ENCODE results near the gene SNX24.
"Not testable (repeated sequence)": the region's sequence is repeated elsewhere in the genome, so short reads cannot be mapped to it uniquely, and the experiment has no call there.

The SNX24 gene

DNA sequence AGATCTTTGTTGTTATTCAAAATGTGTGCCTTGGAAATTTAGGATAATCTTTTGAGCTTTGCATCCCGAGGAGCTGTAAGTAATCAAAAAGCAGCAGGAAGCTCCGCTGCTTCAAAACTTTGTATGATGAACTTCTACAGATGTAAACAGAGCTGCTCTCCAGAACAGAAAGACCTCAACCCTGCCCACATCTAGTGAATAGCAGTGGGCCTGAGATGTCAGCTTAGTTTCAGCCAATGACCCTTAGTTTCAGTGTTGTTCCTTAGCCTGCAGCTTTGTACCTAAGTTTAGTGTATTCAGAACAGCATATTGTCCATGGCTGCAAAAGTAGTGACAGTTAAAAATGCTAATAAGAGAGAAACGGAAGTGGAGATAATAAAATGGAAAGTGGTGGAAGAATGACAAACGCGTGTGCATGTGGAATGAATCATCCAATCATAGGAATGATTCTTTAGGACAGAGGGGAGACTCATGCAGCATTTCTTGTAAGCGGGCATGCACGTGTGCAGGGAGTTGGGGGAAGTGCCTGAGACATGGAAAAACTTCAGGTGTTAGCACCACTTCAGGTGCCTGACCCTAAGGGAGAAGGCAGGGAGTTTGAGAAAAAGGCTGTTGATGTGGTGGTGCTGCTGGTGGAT lies 24.9 kb downstream of the SNX24 start:
- H3K4me3 ChIP-seq (ENCODE audit: low read depth, low read length), result no peak overlapping the region

DNA sequence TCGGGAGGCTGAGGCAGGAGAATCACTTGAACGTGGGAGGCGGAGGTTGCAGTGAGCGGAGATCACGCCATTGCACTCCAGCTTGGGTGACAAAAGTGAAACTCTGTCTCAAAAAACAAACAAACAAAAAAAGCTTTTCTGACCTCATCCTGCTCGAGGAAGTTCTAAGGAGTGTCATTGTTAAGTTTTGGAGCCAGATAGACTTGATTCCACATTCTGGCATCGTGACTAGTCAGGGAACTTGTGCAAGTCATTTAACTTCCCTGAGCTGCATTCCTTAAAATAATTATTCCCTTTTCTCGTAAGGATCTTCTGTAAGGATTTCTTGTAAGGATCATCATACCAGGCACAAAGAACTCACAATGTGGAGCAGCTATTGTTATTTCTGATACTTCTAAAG lies 26.2 kb downstream of the SNX24 start:
- H3K4me3 ChIP-seq (ENCODE audit: low read depth, low read length), result no peak overlapping the region

DNA sequence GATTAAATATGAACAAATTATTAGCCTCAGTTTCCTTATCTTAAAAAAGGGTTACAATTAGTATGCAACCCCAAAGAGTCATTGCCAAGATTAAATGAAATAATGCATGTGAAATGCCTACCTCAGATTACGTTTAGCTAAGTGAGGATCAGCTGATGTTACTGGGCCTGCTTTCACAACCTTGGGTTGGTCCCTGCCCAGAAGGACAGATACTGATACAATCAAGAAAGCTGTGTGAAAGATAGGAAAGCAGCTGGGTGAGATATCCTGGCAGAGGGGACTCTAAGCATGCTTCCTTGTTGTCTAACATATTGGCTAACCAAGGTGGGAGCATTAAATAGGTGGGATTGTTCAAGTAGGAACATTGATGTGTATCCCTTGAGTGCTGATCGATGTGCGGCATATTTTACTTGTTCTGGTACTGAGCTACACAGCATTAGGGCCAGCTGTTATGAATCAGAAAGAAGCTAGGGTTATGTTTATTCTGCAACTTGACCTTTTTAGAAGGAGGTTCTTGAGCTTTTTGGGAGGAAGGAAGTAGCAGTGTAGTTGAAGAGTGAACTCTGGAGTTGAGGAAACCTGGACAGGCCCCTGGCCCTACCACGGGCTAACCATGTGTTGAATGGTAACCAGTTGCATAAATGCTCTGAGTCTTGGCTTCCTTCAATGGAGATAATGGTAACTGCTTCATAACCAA lies 28.9 kb downstream of the SNX24 start:
- H3K4me3 ChIP-seq (ENCODE audit: low read depth, low read length), result no peak overlapping the region

- H3K4me3 ChIP-seq (ENCODE audit: low read depth, low read length), result no peak overlapping the region
These were observed 32.1 kb downstream of the SNX24 start for GRCh38 chr5:122877518-122877917.

DNA sequence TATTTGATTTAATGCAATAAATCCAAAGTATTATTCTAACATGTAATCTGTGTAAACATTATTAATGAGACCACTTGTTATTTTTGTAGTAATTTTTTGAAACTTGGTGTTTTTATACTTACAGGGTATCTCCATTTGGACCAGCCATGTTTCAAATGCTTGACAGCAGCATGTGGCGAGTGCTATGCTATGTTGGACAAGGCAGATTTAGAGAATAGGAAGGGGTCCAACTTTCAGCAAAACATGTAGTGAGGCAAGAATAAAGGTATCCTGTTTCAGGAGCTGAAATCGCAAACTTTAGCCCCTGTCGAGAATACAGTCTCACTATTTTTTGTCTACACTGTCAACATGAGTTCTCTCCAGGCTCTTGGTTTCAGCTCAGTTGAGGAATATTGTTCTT lies 33.7 kb downstream of the SNX24 start:
- H3K4me3 ChIP-seq (ENCODE audit: low read depth, low read length), result no peak overlapping the region

DNA sequence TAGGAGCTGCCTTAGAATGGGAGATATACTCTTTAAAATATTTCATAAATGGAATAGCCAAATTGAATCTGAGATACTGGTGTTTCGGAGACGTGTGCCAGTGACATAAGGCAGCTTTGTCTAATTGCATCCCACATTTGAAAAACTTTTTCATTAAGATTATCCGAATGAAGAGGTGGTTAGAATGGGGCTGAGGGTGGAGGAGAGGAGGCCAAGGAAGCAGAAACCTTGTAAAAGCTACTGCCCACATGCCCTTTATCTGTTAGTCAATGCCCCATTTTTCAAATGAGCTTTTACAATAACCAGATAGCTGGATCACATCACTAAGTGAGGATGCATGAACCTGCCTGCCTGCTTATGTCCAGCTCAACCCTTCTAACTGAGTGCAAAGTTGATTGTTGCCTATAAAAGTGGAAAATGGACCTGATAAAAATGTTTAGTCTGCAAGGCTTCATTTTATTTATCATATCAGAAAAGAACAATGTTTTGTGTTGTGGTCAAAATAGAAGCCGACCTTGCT lies 34.8 kb downstream of the SNX24 start:
- no peak overlapping the region for H3K4me3 ChIP-seq (ENCODE audit: low read depth, low read length)

- H3K4me3 ChIP-seq (ENCODE audit: low read depth, low read length), result no peak overlapping the region
These were observed 35.3 kb downstream of the SNX24 start for GRCh38 chr5:122880749-122881148.

DNA sequence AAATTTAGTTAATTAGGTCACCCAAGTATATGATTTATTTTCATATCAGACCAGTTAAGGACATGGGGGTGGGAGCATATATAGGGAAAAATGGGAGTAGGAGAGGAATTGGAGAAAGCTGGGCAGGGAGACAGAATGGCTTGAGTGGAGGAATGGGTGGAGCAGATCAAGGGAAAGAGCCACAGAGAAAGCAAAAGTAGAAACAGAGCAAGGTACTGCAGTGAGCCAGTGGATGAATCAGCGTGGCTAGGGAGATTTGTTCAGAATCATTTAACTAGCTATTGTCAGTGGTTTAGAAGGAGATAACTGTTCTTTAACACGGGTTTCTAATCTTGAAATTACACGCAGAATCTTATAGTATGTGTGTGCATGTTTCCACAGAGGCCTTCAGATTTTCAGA lies 37.4 kb downstream of the SNX24 start:
- H3K4me3 ChIP-seq (ENCODE audit: low read depth, low read length), result no peak overlapping the region

DNA sequence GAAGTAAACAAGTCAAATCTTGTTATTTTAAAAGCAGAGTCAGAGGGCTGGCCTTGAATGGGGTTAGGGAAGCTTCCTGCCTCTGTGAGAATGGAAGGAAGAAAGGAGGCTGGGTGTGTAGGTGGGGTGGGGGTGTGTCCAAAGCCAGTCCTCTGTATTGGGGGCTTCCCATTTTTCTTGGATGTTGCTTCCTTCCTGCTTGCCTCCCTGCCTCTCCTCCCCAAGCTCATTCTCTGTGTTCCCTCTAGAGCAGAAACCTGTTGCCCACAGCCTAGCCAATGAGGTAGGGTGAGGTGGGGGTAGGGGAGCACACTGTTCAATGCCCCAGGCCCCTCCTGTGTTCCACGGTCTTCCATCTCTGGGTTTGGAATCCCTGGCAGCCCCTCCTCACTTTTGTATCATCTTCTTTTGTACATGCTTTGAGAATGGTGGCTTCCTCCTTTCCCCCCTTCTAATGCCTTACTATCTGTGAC lies 39.7 kb downstream of the SNX24 start:
- no peak overlapping the region for H3K4me3 ChIP-seq (ENCODE audit: low read depth, low read length)

GRCh38 chr5:122885891-122886290 lies 40.5 kb downstream of the SNX24 start:
- H3K4me3 ChIP-seq (ENCODE audit: low read depth, low read length), result no peak overlapping the region

GRCh38 chr5:122895141-122895540 lies 49.7 kb downstream of the SNX24 start:
- no peak overlapping the region for H3K4me3 ChIP-seq (ENCODE audit: low read depth, low read length)

DNA sequence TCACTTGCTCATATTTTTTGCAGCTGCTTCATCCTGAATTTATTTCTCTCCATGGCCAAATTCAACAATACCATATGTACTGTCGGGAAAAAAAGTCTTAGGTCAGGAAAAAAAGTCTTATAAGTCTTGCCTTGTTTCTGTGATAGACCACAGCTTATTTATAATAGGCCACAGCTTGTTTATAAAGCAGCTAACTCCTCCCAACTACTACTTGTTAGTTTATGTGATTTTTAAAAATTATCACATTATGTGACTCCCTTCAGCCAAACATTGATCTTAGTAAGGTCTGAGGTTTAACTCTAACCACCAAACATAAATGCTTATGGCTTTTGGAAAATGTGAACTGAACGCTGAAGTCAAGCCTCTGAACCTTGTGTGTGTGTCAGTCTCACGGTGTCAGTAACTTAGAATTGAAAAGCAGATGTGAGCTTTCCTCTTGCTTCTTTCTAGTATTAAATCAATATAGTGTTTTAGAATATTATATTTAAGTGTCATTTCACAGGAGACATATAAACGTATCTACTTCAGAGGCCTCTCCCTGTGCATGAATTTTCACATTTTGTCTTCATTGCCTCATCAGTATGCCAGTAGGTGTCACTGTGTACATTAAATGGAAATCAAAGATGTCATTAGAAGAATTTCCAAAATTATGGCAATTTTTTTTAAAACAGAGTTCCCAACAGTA lies 51.3 kb downstream of the SNX24 start:
- no peak overlapping the region for H3K4me3 ChIP-seq (ENCODE audit: low read depth, low read length)

DNA sequence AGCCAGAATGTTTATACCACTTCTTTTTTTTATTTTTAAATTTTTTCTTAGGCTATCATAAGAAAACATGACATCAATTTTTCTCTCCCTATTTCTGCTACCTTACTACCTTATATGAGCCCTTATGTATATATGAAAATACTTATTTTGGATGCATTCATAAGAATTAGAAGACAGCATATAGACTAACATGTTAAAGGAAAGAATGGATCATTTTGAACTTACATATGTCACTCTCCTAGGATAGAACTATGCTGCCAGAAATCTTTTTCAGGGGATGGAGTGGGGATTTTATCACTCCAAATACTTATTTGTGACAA lies 51.8 kb downstream of the SNX24 start:
- H3K4me3 ChIP-seq (ENCODE audit: low read depth, low read length), result no peak overlapping the region

- no peak overlapping the region for H3K4me3 ChIP-seq (ENCODE audit: low read depth, low read length)
These were observed 55.9 kb downstream of the SNX24 start for GRCh38 chr5:122901346-122901745.

DNA sequence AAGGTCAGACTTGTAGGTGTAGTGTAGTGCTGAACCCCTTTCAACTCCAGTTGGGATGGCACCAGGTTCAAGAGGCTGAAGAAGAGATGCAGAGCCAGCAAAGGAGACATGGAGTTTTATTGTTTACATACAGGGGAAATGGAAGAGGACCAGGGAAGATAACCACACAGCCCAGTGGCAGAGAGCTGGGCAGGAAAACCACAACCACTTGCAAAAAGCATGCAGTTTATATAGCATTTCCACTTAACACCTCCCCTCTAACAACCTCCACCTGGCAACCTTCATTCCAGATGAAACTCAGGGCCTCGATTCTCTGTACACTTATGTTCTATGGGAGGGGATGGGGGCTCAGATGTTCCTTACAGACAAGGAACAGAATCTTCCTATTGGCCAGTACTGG lies 56.9 kb downstream of the SNX24 start:
- no peak overlapping the region for H3K4me3 ChIP-seq (ENCODE audit: low read depth, low read length)

GRCh38 chr5:122906768-122907167 lies 61.4 kb downstream of the SNX24 start:
- no peak overlapping the region for H3K4me3 ChIP-seq (ENCODE audit: low read depth, low read length)

- no peak overlapping the region for H3K4me3 ChIP-seq (ENCODE audit: low read depth, low read length)
These were observed 61.9 kb downstream of the SNX24 start for GRCh38 chr5:122907276-122907675.

- no peak overlapping the region for H3K4me3 ChIP-seq (ENCODE audit: low read depth, low read length)
These were observed 62.7 kb downstream of the SNX24 start for GRCh38 chr5:122908108-122908507.

- H3K4me3 ChIP-seq (ENCODE audit: low read depth, low read length), result no peak overlapping the region
These were observed 63.2 kb downstream of the SNX24 start for GRCh38 chr5:122908662-122909061.

- no peak overlapping the region for H3K4me3 ChIP-seq (ENCODE audit: low read depth, low read length)
These were observed 64.2 kb downstream of the SNX24 start for GRCh38 chr5:122909470-122910100.

DNA sequence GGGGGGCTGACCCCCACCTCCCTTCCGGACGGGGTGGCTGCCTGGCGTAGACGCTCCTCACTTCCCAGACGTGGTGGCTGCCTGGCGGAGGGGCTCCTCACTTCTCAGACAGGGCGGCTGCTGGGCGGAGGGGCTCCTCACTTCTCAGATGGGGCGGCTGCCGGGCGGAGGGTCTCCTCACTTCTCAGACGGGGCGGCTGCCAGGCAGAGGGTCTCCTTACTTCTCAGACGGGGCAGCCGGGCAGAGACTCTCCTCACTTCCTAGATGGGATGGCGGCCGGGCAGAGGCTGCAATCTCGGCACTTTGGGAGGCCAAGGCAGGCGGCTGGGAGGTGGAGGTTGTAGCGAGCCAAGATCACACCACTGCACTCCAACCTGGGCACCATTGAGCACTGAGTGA lies 68.0 kb downstream of the SNX24 start:
- not testable (repeated sequence) for H3K4me3 ChIP-seq (ENCODE audit: low read depth, low read length)
